ENCODE results near the gene ASB12.
"Not testable (repeated sequence)": the region's sequence is repeated elsewhere in the genome, so short reads cannot be mapped to it uniquely, and the experiment has no call there.

The ASB12 gene

GRCh38 chrX:64230123-64230970, at the start of gene ASB12:
Gene ASB12 (minus strand): TSS chrX:64230607. CDS start chrX:64225650, 4,957 bp downstream.
- no peak for DNase-seq

GRCh38 chrX:64265265-64265664, 34.9 kb upstream of the ASB12 start:
- DNase-seq, result no peak

- DNase-seq, result no peak
Measured at GRCh38 chrX:64229154-64229553, 1.3 kb downstream of the ASB12 start.

- DNase-seq, result no peak
Measured at GRCh38 chrX:64218023-64218422, 12.4 kb downstream of the ASB12 start.

GRCh38 chrX:64213989-64214388, 16.4 kb downstream of the ASB12 start:
- not testable (repeated sequence) for DNase-seq

- no peak for DNase-seq
Measured at GRCh38 chrX:64206556-64207162, 23.7 kb downstream of the ASB12 start.

GRCh38 chrX:64205735-64206501, 24.5 kb downstream of the ASB12 start:
- DNase-seq, result peak; percentile 88

- DNase-seq, result no peak
Measured at GRCh38 chrX:64205441-64205734, 25.0 kb downstream of the ASB12 start, which contains the start of gene AMER1. Gene AMER1 (minus strand): TSS chrX:64205708. CDS start chrX:64193286, 12,422 bp downstream.

GRCh38 chrX:64204701-64205440, 25.5 kb downstream of the ASB12 start:
- DNase-seq, result peak; percentile 33

GRCh38 chrX:64204252-64204651, 26.2 kb downstream of the ASB12 start:
- DNase-seq, result no peak

- no peak for DNase-seq
Measured at GRCh38 chrX:64202808-64203325, 27.5 kb downstream of the ASB12 start.

- no peak for DNase-seq
Measured at GRCh38 chrX:64198036-64198435, 32.4 kb downstream of the ASB12 start.

GRCh38 chrX:64196606-64197005, 33.8 kb downstream of the ASB12 start:
- DNase-seq, result no peak

- no peak for DNase-seq
Measured at GRCh38 chrX:64195862-64196261, 34.5 kb downstream of the ASB12 start.

GRCh38 chrX:64192673-64193072, 37.7 kb downstream of the ASB12 start:
- no peak for DNase-seq

GRCh38 chrX:64192040-64192439, 38.4 kb downstream of the ASB12 start:
- DNase-seq, result no peak

GRCh38 chrX:64191281-64192010, 39.0 kb downstream of the ASB12 start:
- no peak for DNase-seq

GRCh38 chrX:64190136-64190740, 40.2 kb downstream of the ASB12 start:
- DNase-seq, result no peak

GRCh38 chrX:64188901-64189300, 41.5 kb downstream of the ASB12 start:
- no peak for DNase-seq

GRCh38 chrX:64187762-64188150, 42.7 kb downstream of the ASB12 start:
- no peak for DNase-seq

- DNase-seq, result no peak
Measured at GRCh38 chrX:64186974-64187761, 43.2 kb downstream of the ASB12 start.
